Transverse colon (tissue), 4 donors: Measurements from ENCODE around the gene EMILIN1. TPM values are rescaled to one million over a fixed set of nuclear protein-coding genes. Genes with fewer than 3 reads are reported as not detected.

Experiments
- DNase-seq: peaks from one replicate; pipeline ENCODE4 v3.0.0-alpha.2; 2019
- H3K27ac ChIP-seq, 4 donors: fragments of 200-600 bp; sonication (generic); 2 replicates each; pipeline ENCODE4 v1.5.1; 2016 to 2018; ENCODE audit warnings: inconsistent platforms in 4 of 4
- H3K27me3 ChIP-seq: fragments of 200-600 bp; sonication (generic); 2 replicates; pipeline ENCODE4 v1.5.1; 2017; ENCODE audit warnings: inconsistent platforms
- H3K36me3 ChIP-seq, 4 donors: fragments of 200-600 bp; sonication (generic); 2 replicates each; pipeline ENCODE4 v1.5.1; 2017 to 2019; ENCODE audit warnings: inconsistent platforms in 4 of 4
- H3K4me1 ChIP-seq, 4 donors: fragments of 200-600 bp; sonication (generic); 2 replicates each; pipeline ENCODE4 v1.5.1; 2017 to 2020; ENCODE audit warnings: inconsistent platforms in 4 of 4
- H3K4me3 ChIP-seq, 4 donors: fragments of 200-600 bp; sonication (generic); 1 replicate in 1 of 4; 2 replicates in 3 of 4; pipeline versions ENCODE4 v1.5.1 to v1.6.1; 2017 to 2019; ENCODE audit warnings: inconsistent platforms in 4 of 4
- H3K9me3 ChIP-seq, 2 donors: fragments of 200-600 bp; sonication (generic); 2 replicates each; pipeline ENCODE4 v1.5.1; 2017 to 2019; ENCODE audit warnings: inconsistent platforms in 2 of 2
- EP300 ChIP-seq: sonication (generic); formaldehyde crosslinking; IDR thresholded peaks from one replicate; pipeline ENCODE4 v1.6.1; 2017; ENCODE audit warnings: antibody characterized with exemption, low read depth
- POLR2A ChIP-seq: fragments of 450-650 bp; IDR thresholded peaks from one replicate; pipeline ENCODE4 v1.6.1; 2016; ENCODE audit warnings: antibody characterized with exemption, mild to moderate bottlenecking, moderate library complexity
- POLR2AphosphoS5 ChIP-seq, 3 donors: sonication (generic); formaldehyde crosslinking; IDR thresholded peaks; one replicate each; pipeline ENCODE4 v1.6.1; 2016; ENCODE audit warnings: antibody characterized with exemption in 3 of 3
- WGBS, 2 donors: methylation state at CpG; one replicate each; pipeline ENCODE4 v1.1.5; 2018; ENCODE audit warnings: low coverage in 1 of 2; 5-methylcytosine and 5-hydroxymethylcytosine counted together
- in situ Hi-C, 4 donors: fragments of 200-750 bp; cut with MboI; loops; one replicate each; pipeline versions ENCODE4 v1.15.0 to v1.15.1; 2017; ENCODE audit warnings: low sequenced_read_pairs in 3 of 4, low pct_ligation_motif_present in 1 of 4, low pct_unique_long_range_greater_than_20kb in 1 of 4
- intact Hi-C: fragments of 100-400 bp; cut with DNase I; formaldehyde crosslinking; loops from one replicate; pipeline ENCODE4 v1.15.1; 2023; ENCODE audit warnings: low total_unique reads
- total RNA-seq, 4 donors: library from RNA; depleted of rRNA; stranded (reverse); fragments of >200 nt; gene quantifications; one replicate each; pipeline ENCODE4 v1.1.0, GENCODE V29; 2016
- TF ChIP-seq, protein P1 (sequence below), 5 experiments: fragments of 200-600 bp in 3 of 5; fragments of 450-650 bp in 2 of 5; sonication (generic) in 3 of 5; IDR thresholded peaks; 1 replicate in 2 of 5; 2 replicates in 3 of 5; pipeline ENCODE4 v1.5.1; 2016 to 2017; ENCODE audit warnings: antibody characterized with exemption in 5 of 5, inconsistent platforms in 3 of 5, mild to moderate bottlenecking in 2 of 5, moderate library complexity in 1 of 5

The EMILIN1 gene
- total RNA-seq, 4 donors from 2014 or later, result 41.0 to 152 (median 65.6) TPM

DNA sequence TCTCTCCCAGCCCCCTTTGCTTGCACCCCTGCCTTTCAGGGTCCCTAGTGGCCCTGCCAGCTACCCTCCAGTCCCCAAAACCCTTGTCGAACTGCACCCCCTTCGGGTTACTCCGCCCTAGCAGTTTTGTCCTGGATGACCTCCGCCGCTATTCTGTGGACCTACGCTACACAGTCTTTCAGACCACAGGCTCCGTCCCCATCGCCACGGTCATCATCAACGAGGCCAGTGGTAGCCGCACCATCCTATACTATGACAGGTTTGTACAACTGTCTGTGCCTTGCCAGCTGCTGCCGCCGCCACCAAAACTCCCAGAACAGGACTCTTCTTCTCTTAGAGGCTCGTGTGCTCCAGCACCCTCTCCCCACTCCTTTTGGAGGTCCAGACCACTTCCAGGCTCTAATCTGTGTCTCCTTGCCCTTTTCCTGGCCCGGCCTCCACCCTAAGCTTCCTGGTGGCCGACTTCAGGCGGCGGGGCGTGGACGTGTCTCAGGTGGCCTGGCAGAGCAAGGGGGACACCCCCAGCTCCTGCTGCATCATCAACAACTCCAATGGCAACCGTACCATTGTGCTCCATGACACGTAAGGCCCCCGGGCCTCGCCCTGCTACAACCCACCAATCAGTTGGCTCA, 16.1 kb downstream of the EMILIN1 start:
- DNase-seq, result no peak
- Histone ChIP-seq H3K4me1 (peaks cover 3 to 14% (median 9%) of the 10 kb centered on the region in 4 donors), H3K9me3 (no peaks in the 10 kb centered on the region), H3K36me3 (no peaks in the 10 kb centered on the region), H3K27me3 (no peaks in the 10 kb centered on the region), H3K4me3 (no peak overlapping the region), H3K27ac (no peak overlapping the region)
- TF ChIP-seq POLR2A (no peak), POLR2AphosphoS5 (IDR thresholded peaks at IDR 0.05) (no peak), EP300 (no peak)
- TF ChIP-seq, protein P1, sequence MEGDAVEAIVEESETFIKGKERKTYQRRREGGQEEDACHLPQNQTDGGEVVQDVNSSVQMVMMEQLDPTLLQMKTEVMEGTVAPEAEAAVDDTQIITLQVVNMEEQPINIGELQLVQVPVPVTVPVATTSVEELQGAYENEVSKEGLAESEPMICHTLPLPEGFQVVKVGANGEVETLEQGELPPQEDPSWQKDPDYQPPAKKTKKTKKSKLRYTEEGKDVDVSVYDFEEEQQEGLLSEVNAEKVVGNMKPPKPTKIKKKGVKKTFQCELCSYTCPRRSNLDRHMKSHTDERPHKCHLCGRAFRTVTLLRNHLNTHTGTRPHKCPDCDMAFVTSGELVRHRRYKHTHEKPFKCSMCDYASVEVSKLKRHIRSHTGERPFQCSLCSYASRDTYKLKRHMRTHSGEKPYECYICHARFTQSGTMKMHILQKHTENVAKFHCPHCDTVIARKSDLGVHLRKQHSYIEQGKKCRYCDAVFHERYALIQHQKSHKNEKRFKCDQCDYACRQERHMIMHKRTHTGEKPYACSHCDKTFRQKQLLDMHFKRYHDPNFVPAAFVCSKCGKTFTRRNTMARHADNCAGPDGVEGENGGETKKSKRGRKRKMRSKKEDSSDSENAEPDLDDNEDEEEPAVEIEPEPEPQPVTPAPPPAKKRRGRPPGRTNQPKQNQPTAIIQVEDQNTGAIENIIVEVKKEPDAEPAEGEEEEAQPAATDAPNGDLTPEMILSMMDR (IDR thresholded peaks at IDR 0.05), result no peak
- intact Hi-C loops (no loop called here), in situ Hi-C loops (loop anchor here in 3 of 4 donors (25.0 kb wide), 1 partner anchor 132 kb away; the partner anchor contains the start of gene MAPRE3 (in 3 of the 3))
- WGBS, 2 donors, result 83 to 93% methylated on average over 3 to 24 of the region's 24 CpGs

DNA sequence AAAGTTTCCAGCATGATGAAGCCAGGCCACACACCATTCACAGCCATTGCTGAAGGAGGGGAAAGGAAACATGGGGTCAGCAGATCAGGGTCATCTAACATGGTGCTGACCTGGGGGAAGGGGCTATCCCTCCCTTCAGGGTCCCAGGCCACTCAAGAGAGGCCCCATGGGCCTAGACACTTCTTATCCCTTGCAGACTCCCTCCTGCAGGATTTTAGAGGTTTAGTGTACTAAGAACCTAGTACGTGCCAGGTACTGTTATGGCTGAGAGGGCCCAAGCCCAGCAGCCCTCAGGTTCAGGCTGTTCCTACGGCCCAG, 17.0 kb downstream of the EMILIN1 start:
- no peaks in the 10 kb centered on the region for H3K36me3 ChIP-seq
- 100% methylated on average over 2 of the region's 2 CpGs for WGBS, 2 donors

DNA sequence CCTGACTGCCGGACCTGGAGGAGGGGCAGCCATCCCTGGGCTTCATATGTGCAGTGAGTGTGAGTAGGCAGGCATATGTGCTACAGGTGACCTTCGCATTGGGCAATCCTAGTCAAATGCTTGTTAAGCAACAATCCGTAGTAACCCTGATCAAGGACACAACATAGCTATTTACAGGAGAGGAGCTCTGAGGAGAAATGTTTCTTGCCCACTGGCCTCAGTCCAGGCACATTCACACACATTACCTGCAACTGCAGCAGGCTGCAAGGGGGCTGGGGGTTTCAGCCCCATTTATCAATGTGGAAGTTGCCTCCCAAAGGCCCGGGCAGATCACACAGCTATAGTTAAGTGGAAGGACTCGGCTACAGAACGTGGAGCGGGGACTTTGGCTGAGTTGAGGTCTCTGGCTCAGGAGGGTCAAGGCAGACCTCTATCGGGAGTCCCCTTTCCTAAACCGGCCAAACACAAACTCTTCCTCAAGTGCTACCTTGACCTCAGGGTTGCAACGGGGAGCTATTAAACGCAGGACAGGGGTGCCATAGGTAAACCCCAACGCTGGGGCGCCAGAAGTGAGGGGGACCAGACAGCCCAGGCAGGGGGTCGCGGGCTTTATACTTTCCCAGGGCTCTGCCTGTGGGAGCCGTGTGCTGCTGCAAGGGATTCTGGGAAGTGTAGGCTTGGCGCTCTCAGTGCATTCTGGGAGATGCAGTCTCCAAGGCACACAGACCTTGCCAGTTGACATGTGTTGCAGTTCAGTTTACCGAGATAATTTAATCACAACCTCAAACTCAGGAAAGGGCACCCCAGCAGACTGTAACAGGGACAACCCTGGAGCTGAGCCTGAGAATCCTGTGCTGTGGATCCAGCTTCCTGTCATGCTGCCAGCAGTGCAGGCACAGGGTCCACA, 17.6 kb downstream of the EMILIN1 start:
- H3K9me3 ChIP-seq, result no peaks in the 10 kb centered on the region
- in situ Hi-C loops, result loop anchor here (5.0 to 25.0 kb wide), 3 partner anchors 96 to 186 kb away; partner anchors contain the start of genes MAPRE3 (in 3 of the 4) and TRIM54 (in 1 of the 4)
- DNase-seq, result peak; percentile 55
- no peak for TF ChIP-seq EP300
- TF ChIP-seq POLR2A, result no peak
- TF ChIP-seq POLR2AphosphoS5 (IDR thresholded peaks at IDR 0.05), result no peak
- TF ChIP-seq, protein P1 (IDR thresholded peaks at IDR 0.05), result no peak
- H3K4me3 ChIP-seq, result peak overlapping the region in 1 of 4 donors; percentile 34
- H3K27me3 ChIP-seq, result no peaks in the 10 kb centered on the region
- no peak overlapping the region for H3K27ac ChIP-seq
- 48 to 100% methylated on average over 1 to 16 of the region's 18 CpGs for WGBS, 2 donors
- no peaks in the 10 kb centered on the region for H3K36me3 ChIP-seq
- intact Hi-C loops, result no loop called here
- peaks cover 3 to 14% (median 9%) of the 10 kb centered on the region in 4 donors for H3K4me1 ChIP-seq

More for the DNA sequence above, 17.0 kb downstream of the EMILIN1 start:
- in situ Hi-C loops (loop anchor here (5.0 to 25.0 kb wide), 3 partner anchors 97 to 187 kb away; partner anchors contain the start of genes MAPRE3 (in 3 of the 4) and TRIM54 (in 1 of the 4)), intact Hi-C loops (no loop called here)
- Histone ChIP-seq H3K27ac (no peak overlapping the region), H3K4me1 (peaks cover 3 to 14% (median 9%) of the 10 kb centered on the region in 4 donors), H3K9me3 (no peaks in the 10 kb centered on the region), H3K27me3 (no peaks in the 10 kb centered on the region), H3K4me3 (no peak overlapping the region)
- no peak for DNase-seq
- TF ChIP-seq EP300, result no peak
- no peak for TF ChIP-seq POLR2AphosphoS5 (IDR thresholded peaks at IDR 0.05)
- TF ChIP-seq, protein P1 (IDR thresholded peaks at IDR 0.05), result no peak
- TF ChIP-seq POLR2A, result no peak

DNA sequence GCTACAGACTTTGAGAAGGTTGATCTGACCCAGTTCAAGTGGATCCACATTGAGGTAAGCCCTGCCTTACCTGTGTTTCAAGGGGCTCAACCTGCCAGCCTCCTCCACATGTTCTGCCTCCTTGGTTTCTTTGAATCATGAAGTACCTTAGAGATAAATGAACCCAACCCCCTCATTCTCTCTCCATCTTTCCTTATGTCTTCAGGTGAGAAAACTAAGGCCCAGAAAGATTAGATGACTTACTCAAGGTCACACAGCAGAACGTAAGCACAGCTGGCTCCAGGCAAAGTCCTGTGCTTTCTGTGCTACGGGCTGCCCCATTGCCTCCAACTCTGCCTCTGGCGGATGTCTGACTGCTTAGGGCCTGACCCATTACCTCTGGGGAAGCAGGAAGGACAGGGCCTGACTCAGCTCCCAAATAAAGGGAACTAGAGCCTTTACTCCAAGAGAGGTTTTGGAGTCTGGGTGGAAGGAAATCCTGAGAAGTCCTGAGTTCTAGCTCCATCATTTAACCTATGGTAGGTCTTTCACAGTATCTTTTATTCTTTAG, 18.4 kb downstream of the EMILIN1 start:
- TF ChIP-seq POLR2AphosphoS5 (IDR thresholded peaks at IDR 0.05) (no peak), EP300 (no peak), POLR2A (no peak)
- TF ChIP-seq, protein P1 (IDR thresholded peaks at IDR 0.05), result no peak
- Histone ChIP-seq H3K4me1 (peaks cover 3 to 14% (median 9%) of the 10 kb centered on the region in 4 donors), H3K9me3 (no peaks in the 10 kb centered on the region), H3K36me3 (no peaks in the 10 kb centered on the region), H3K4me3 (no peak overlapping the region), H3K27me3 (no peaks in the 10 kb centered on the region), H3K27ac (no peak overlapping the region)
- in situ Hi-C loops, result loop anchor here (5.0 to 25.0 kb wide), 3 partner anchors 95 to 185 kb away; partner anchors contain the start of genes MAPRE3 (in 3 of the 4) and TRIM54 (in 1 of the 4)
- intact Hi-C loops, result no loop called here
- DNase-seq, result no peak
- WGBS, 2 donors, result 75 to 80% methylated on average over 1 to 3 of the region's 3 CpGs
